ENCODE measurements around the gene STC2. TPM values are rescaled to one million over a fixed set of nuclear protein-coding genes. Genes with fewer than 3 reads are reported as not detected.

Gene STC2
- total and polyA plus RNA-seq, 2 experiments from 2014 or later, result 184 to 330 TPM

DNA sequence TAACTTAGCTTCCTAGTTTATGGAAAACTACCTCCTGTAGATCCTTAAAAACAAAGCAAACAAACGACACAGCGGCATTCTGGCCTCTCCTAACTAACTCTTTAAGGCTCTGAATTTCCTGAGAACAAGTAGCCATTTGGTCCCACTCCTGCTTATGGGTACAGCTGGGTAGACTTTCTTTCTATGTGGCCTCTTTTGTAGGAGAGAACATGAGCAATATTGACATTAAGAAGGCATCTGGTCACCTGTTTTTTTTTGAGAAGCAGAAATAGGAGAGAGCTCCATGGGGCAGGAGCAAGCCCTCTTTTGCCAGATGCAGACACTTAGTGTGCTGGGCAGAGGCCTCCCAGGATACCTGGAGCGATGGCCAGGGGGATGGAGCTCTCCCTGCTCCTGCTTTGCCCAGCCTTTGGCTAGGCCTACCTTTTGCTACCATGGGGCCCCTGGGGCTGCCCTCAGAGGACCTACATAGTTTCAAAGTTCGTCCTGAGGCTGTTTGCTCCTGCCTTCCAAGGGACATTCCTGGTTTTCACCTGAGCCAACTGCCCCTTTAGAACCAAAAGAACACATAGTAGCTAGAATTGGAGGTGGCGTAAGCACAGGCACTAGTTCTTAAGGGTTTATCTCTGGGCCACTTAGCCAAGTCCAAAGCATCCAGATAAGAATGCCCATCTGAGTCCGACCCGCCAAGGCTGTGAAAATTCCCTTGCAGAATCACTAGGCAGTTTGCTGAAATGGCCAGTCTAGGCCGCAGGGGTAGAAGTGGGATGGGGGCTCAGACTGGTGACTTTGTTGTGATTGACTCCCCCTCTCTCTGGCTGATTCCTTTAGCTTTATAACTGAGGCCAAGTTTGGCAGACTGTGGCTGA lies 2.4 kb upstream of the STC2 start:
- Histone ChIP-seq H3K4me2 (ENCODE audit: unreplicated experiment) (no peak overlapping the region), H3K27me3 (replicated peaks; ENCODE audit: insufficient read depth) (no peaks in the 10 kb centered on the region), H3F3A (ENCODE audit: insufficient read depth) (peaks cover 34% of the 10 kb centered on the region), H2AFZ (no peak overlapping the region), H3K27ac (no peak overlapping the region), H3K9me3 (ENCODE audit: low read depth) (no peaks in the 10 kb centered on the region), H4K20me1 (ENCODE audit: insufficient read depth) (no peaks in the 10 kb centered on the region), H3K79me2 (ENCODE audit: insufficient read depth) (peaks cover 27% of the 10 kb centered on the region), H3K36me3 (ENCODE audit: low read depth) (peaks cover 3% of the 10 kb centered on the region; the same call in 1 of the 2 replicates), H3K4me3 (no peak overlapping the region), H3K9me2 (ENCODE audit: insufficient read depth) (no peaks in the 10 kb centered on the region), H3K9ac (no peak overlapping the region), H3K4me1 (ENCODE audit: insufficient read depth) (peaks cover 25% of the 10 kb centered on the region)
- no peak for DNase-seq
- WGBS, 2 experiments (ENCODE audit: low coverage in 1 of 2, low lambda C conversion rate in 2 of 2, missing lambda C conversion rate in 2 of 2), result 95 to 96% methylated on average over 8 of the region's 8 CpGs
- in situ Hi-C loops (cut with MboI), result loop anchor here (5.0 kb wide), 1 partner anchor 38 kb away; no protein-coding TSS in a partner anchor
- TF ChIP-seq EZH2 (IDR thresholded peaks at IDR 0.05; ENCODE audit: insufficient read depth, poor library complexity, severe bottlenecking) (no peak), EZH2phosphoT487 (IDR thresholded peaks at IDR 0.05; ENCODE audit: insufficient read depth, low read depth) (no peak)

DNA sequence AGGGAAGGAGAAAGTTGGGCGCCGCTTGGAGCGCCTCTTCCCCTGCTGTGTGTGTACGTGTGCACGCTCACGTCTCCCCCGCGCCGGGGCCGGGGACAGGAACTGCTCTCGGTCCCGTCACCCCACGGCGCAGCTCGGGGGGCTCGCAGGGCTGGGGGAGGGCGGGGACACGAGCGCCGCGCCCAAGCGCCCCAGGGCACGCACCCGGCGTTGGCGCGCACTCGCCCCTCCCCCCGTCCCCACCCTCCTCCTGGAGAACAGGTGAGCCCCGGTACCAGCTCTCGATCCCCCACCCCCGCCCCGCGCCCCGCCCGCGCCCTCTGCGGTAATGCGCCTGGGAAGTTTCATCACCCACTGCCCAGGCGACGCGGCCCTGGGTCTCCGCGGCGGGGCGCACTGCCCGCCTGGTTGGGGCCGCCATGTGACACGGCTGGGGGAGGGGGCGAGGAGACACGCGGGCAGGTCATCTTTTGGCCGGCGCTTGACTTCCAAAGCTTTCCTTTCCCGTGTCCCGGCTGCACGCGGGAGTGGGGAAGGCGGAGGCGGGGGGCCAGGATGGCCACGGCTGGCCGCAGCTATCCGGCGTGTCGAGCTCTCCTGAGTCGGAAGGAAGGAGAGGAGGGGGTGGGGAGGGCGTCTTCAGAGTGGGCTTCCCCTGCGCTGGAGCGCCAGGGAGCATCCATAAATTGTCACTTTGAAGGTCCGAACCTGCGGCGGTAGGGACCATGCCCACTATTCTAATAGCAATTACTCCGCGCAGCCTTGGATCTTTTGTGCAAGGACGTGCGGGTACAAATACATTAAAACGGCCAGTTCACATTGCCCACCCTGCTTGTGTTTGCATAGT lies 1.5 kb upstream of the STC2 start:
- Histone ChIP-seq H3K9me2 (ENCODE audit: insufficient read depth) (no peaks in the 10 kb centered on the region), H3K27ac (peak overlapping the region; percentile 86), H3F3A (ENCODE audit: insufficient read depth) (peaks cover 37% of the 10 kb centered on the region), H3K4me1 (ENCODE audit: insufficient read depth) (peaks cover 29% of the 10 kb centered on the region), H3K36me3 (ENCODE audit: low read depth) (peaks cover 12% of the 10 kb centered on the region), H3K4me2 (ENCODE audit: unreplicated experiment) (peak overlapping the region; percentile 83), H3K79me2 (ENCODE audit: insufficient read depth) (peaks cover 36% of the 10 kb centered on the region), H3K9me3 (ENCODE audit: low read depth) (no peaks in the 10 kb centered on the region), H2AFZ (peak overlapping the region; percentile 81), H3K27me3 (replicated peaks; ENCODE audit: insufficient read depth) (no peaks in the 10 kb centered on the region), H4K20me1 (ENCODE audit: insufficient read depth) (no peaks in the 10 kb centered on the region), H3K4me3 (peak overlapping the region; percentile 88), H3K9ac (peak overlapping the region; percentile 87)
- in situ Hi-C loops (cut with MboI), result loop anchor here (5.0 kb wide), 1 partner anchor 37 kb away; no protein-coding TSS in a partner anchor
- peak; percentile 59 for DNase-seq
- 32 to 49% methylated on average over 42 to 74 of the region's 77 CpGs for WGBS, 2 experiments (ENCODE audit: low coverage in 1 of 2, low lambda C conversion rate in 2 of 2, missing lambda C conversion rate in 2 of 2)
- TF ChIP-seq EZH2phosphoT487 (IDR thresholded peaks at IDR 0.05; ENCODE audit: insufficient read depth, low read depth), result no peak
- no peak for TF ChIP-seq EZH2 (IDR thresholded peaks at IDR 0.05; ENCODE audit: insufficient read depth, poor library complexity, severe bottlenecking)

DNA sequence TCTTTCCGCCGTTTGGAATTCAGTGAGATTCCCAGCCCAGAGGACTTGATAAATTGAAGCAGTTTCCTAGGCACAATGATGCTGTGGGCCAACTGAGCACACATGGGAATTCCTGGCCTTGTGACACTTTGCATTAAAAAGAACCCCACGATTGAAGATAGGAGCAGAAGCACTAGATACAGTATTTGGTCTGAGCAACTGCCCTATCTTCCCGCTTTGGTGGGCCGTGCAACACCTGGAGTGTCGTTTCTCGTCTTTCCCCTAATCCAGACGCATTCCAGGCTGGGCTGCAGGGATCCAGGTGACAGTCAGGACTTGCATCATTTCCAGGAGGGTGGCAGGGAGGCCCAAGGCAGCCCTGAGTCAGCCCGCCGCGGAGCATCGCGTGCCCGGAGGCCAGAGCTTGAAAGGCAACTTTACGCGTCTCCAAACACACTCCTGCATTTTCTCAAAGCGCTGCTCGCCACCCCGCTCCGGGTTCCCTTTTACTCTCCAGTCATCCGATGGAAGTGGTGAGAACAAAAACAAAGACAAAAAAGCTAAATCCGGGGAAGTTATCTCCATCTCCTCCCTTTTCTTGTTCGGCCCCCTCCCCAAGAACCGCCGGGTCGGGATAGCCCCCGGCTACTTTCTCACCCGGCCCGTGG lies 753 bp upstream of the STC2 start:
- Histone ChIP-seq H2AFZ (peak overlapping the region; percentile 81), H3K27ac (peak overlapping the region; percentile 86), H3K9me3 (ENCODE audit: low read depth) (no peaks in the 10 kb centered on the region), H3K36me3 (ENCODE audit: low read depth) (peaks cover 18% of the 10 kb centered on the region), H3K9me2 (ENCODE audit: insufficient read depth) (no peaks in the 10 kb centered on the region), H3K4me1 (ENCODE audit: insufficient read depth) (peaks cover 29% of the 10 kb centered on the region), H3K9ac (peak overlapping the region; percentile 87), H3F3A (ENCODE audit: insufficient read depth) (peaks cover 35% of the 10 kb centered on the region), H3K79me2 (ENCODE audit: insufficient read depth) (peaks cover 43% of the 10 kb centered on the region), H3K27me3 (replicated peaks; ENCODE audit: insufficient read depth) (no peaks in the 10 kb centered on the region), H4K20me1 (ENCODE audit: insufficient read depth) (no peaks in the 10 kb centered on the region), H3K4me3 (peak overlapping the region; percentile 88), H3K4me2 (ENCODE audit: unreplicated experiment) (peak overlapping the region; percentile 83)
- WGBS, 2 experiments (ENCODE audit: low coverage in 1 of 2, low lambda C conversion rate in 2 of 2, missing lambda C conversion rate in 2 of 2), result 1 to 2% methylated on average over 29 of the region's 29 CpGs
- in situ Hi-C loops (cut with MboI), result no loop called here
- DNase-seq, result peak; percentile 94
- no peak for TF ChIP-seq EZH2phosphoT487 (IDR thresholded peaks at IDR 0.05; ENCODE audit: insufficient read depth, low read depth)
- TF ChIP-seq EZH2 (IDR thresholded peaks at IDR 0.05; ENCODE audit: insufficient read depth, poor library complexity, severe bottlenecking), result no peak
